Measurements from ENCODE around the gene LHX5.

The LHX5 gene

DNA sequence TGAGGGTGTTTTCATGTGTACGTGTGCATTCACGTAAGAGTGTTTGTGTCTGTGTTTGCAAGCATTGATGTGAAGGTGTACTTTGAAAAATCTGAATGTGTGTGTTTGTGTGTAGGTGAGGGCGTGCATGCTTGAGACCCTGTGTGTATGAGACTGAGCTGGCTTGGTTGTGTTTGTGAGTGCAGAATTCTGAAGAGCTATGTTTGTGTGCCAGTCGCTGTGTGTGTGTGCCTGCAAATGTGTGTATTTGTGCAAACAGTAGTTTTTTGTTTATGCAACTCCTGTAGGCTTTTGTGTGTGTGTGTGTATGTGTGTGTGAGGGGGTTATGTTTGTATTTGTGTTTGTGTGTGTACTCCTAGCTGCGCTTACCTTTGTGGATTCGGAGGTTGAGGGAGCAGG, 1.7 kb upstream of the LHX5 start:
- H3K27me3 Mint-ChIP-seq (ENCODE audit: low read depth) = peaks cover 99% of the 10 kb centered on the region
- no peaks in the 10 kb centered on the region for H3K36me3 Mint-ChIP-seq (ENCODE audit: low read depth)
- H3K4me1 Mint-ChIP-seq = no peaks in the 10 kb centered on the region
- H3K4me3 Mint-ChIP-seq = no peak overlapping the region
- TF ChIP-seq CTCF (IDR thresholded peaks at IDR 0.05; ENCODE audit: unreplicated experiment in 3 of 3) = no peak
- H3K27ac Mint-ChIP-seq = no peak overlapping the region
- no peaks in the 10 kb centered on the region for H3K9me3 Mint-ChIP-seq

GRCh38 chr12:113472191-113473121, 785 bp upstream of the LHX5 start:
- Mint-ChIP-seq H3K4me1 (no peaks in the 10 kb centered on the region), H3K9me3 (no peaks in the 10 kb centered on the region), H3K27ac (no peak overlapping the region), H3K4me3 (peak overlapping the region in 1 of 3 experiments; percentile 10), H3K36me3 (ENCODE audit: low read depth) (no peaks in the 10 kb centered on the region), H3K27me3 (ENCODE audit: low read depth) (peaks cover 99% of the 10 kb centered on the region)
- no peak for TF ChIP-seq CTCF (IDR thresholded peaks at IDR 0.05; ENCODE audit: unreplicated experiment in 3 of 3)

- Mint-ChIP-seq H3K27me3 (ENCODE audit: low read depth) (peaks cover 100% of the 10 kb centered on the region), H3K9me3 (no peaks in the 10 kb centered on the region), H3K4me3 (no peak overlapping the region), H3K27ac (no peak overlapping the region), H3K36me3 (ENCODE audit: low read depth) (no peaks in the 10 kb centered on the region), H3K4me1 (peaks cover 8% of the 10 kb centered on the region)
- no peak for TF ChIP-seq CTCF (IDR thresholded peaks at IDR 0.05; ENCODE audit: unreplicated experiment in 3 of 3)
Observed at GRCh38 chr12:113470871-113471618, 626 bp downstream of the LHX5 start.

- peaks cover 100% of the 10 kb centered on the region for H3K27me3 Mint-ChIP-seq (ENCODE audit: low read depth)
- peaks cover 11% of the 10 kb centered on the region for H3K4me1 Mint-ChIP-seq
- no peaks in the 10 kb centered on the region for H3K36me3 Mint-ChIP-seq (ENCODE audit: low read depth)
- no peaks in the 10 kb centered on the region for H3K9me3 Mint-ChIP-seq
- no peak for TF ChIP-seq CTCF (IDR thresholded peaks at IDR 0.05; ENCODE audit: unreplicated experiment in 3 of 3)
- no peak overlapping the region for H3K4me3 Mint-ChIP-seq
- no peak overlapping the region for H3K27ac Mint-ChIP-seq
Observed at GRCh38 chr12:113469949-113470743, 1.5 kb downstream of the LHX5 start.

DNA sequence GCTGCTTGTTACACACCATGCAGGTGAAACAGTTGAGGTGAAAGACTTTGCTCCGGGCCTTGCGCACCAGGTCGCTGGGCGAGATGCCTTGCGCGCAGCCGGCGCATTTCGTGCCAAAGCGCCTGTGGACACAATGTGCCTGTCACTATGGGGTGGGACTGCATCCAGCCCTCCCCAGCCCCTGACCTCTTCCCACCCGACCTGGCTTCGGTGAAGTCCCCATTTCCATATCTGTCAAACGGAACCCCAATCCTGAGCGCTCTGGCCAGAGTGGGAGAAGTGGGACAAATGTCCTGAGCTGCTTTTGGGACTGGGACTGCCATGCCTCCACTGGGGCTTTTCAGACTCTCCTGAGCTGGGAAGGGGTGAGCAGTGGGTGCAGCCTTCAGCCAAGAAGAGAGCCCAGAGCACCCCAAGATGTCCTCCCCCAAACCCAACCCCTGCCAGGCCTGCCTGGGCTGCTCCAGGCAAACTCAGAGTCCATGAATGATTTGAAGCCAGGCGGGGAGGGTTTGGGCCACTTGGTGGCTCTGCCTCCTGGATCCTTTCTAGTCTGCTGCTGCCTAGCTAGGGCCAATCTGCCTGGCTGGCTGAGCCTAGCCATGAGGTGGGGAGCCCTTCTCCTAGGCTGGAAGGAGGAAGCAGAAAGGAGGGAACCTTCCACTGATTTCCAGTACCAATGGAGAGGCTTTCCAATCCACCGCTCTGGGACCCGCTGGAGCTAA, 2.3 kb downstream of the LHX5 start:
- Mint-ChIP-seq H3K27me3 (ENCODE audit: low read depth) (peaks cover 100% of the 10 kb centered on the region), H3K9me3 (no peaks in the 10 kb centered on the region), H3K27ac (no peak overlapping the region)

More for the DNA sequence above, 2.3 kb downstream of the LHX5 start:
- Mint-ChIP-seq H3K36me3 (ENCODE audit: low read depth) (no peaks in the 10 kb centered on the region), H3K4me3 (no peak overlapping the region), H3K4me1 (peaks cover 11% of the 10 kb centered on the region)
- TF ChIP-seq CTCF (IDR thresholded peaks at IDR 0.05; ENCODE audit: unreplicated experiment in 3 of 3) = no peak

All from nephron (organoid).